ENCODE results near the gene CIRBP.

CIRBP gene

DNA sequence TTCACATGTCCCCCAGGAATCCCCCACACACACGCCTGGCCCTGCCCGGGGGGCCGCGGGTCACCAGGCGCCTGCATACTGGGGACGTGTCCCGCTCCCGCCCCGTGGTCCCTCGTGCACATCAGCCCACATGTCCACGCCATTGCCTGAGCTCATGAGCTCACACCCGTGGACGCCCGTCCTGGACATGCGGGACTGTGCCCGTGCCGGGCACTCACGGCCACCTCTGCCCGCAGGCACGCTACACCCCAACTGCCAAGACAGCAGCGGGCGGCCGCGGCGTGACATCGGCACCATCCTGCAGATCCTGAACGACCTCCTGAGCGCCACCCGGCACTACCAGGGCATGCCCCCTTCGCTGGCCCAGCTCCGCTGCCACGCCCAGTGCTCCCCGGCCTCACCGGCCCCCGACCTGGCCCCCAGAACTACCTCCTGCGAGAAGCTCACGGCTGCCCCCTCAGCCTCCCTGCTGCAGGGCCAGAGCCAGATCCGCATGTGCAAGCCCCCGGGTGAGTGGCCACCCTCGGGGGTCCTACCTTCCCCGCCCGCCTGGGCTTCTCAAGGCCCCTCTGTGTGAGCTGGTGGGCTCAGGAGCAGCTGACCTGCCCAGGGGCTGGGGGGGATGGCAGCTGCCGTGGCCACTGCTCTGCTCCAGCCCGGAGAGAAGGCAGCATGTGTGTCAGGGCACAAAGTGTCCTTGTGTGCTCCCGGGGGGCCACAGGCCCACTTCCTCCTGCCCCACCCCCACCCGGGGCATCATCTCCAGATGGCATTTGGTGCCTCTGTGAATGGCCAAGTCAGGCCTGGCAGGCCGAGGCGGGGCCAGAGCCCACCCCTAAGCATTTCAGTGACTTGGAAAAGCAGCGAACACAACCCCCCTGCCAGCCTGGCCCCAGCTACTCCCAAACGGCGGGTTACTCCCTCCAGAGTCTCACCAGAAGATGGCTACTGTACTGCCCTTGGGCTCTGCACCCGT lies 13.7 kb upstream of the CIRBP start:
- no peak for DNase-seq (ENCODE audit: low read depth in 2 of 2)

DNA sequence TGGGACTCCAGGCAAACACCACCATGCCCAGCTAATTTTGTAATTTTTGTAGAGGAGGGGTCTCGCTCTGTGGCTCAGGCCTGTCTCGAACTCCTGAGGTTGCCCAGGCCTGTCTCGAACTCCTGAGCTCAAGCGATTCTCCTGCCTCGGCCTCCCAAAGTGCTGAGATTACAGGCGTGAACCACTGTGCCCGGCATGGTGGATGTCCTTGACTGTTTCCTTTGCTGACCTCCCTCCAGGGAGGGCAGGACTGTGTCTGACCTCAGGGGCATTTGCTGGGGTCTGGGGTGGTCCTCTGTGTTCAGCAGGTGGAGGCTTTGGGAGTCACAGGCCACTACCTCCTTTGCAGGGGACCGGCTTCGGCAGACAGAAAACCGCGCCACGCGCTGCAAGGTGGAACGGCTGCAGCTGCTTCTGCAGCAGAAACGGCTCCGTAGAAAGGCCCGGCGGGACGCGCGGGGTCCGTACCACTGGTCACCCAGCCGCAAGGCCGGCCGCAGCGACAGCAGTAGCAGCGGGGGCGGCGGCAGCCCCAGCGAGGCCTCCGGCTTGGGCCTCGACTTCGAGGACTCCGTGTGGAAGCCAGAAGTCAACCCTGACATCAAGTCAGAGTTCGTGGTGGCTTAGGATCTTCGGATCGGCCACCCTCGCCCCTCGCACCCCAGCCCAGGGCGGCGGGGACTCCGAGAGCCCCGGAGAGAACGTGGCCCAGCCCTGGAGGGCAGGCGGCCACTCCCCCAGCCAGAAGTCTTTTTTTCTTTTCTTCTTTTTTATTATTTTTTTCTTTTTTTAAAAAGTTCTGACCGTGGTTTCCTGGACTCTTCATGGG lies 12.3 kb upstream of the CIRBP start:
- no peak for DNase-seq (ENCODE audit: low read depth in 2 of 2)

DNA sequence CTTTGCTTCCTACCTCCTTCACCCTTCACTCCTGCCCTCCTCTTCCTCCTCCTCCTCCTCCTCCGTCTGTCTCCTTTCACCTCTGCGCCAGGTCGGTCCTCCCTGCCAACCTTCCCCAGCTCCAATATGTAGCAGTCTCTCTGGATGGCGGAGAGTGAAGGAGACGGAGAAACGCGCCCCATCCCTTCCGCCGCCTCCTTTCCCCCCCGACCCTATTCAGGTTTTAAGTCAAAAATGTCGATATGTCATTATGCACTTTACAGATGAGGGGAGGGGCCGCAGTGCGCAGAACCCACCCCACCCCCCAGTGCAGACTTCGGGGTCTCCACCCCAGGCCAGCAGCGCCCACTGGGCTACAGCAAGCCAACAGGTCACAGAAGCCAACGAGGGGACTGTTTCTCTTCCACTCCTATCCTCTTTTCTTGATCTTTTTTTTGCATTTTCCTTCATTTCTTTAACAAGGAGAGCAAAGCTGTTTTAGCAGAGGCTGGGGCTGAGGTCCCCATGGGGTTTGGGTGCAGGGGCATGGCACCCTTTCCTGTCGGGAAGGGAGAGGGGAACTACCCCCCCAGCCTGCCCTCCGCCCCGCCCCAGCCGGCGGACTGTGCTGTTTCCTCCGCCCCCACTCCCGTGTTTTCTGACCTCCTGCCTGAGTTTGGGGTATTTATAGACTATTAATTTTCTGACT lies 11.5 kb upstream of the CIRBP start:
- no peak for DNase-seq (ENCODE audit: low read depth in 2 of 2)

DNA sequence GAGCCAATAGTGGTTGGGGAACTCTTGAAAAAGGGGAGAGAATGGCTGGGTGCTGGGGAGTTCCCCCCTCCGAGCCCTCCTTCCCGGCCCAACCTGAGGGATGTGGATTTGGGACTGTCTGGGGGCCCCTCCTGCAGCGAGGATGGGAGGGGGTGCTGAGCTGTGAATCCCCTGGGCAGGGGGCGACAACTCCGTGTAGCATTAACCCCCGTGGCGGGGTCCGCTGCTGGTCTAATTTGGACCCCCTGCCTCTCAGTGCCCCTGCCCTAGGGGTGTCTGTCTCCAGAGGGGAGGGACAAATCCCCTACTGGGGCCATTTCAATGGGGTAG lies 11.0 kb upstream of the CIRBP start:
- no peak for DNase-seq (ENCODE audit: low read depth in 2 of 2)

DNA sequence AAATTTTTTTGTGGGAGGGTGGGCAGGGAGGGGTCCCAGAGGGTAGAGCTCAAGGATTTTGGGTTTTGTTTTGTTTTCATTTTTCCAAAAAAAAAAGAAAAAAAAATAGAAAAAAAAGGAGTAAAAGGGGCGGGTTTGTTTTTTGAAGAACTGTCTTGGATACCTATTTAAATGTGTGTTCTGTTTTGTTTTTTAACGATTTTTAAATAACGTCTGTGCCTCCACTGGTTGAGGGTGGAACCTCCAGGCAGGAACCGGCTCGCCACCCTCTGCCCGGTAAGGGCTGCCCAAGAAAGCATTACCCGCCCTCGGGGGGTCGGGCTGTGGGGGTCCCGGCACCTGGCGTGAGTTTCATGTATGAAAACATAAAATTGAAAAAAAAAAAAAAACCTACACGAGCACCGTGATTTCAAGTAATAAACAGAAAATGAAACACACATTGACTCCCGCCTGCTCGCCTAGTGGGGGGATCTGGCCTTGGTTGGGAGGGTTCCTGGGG lies 10.4 kb upstream of the CIRBP start:
- no peak for DNase-seq (ENCODE audit: low read depth in 2 of 2)

DNA sequence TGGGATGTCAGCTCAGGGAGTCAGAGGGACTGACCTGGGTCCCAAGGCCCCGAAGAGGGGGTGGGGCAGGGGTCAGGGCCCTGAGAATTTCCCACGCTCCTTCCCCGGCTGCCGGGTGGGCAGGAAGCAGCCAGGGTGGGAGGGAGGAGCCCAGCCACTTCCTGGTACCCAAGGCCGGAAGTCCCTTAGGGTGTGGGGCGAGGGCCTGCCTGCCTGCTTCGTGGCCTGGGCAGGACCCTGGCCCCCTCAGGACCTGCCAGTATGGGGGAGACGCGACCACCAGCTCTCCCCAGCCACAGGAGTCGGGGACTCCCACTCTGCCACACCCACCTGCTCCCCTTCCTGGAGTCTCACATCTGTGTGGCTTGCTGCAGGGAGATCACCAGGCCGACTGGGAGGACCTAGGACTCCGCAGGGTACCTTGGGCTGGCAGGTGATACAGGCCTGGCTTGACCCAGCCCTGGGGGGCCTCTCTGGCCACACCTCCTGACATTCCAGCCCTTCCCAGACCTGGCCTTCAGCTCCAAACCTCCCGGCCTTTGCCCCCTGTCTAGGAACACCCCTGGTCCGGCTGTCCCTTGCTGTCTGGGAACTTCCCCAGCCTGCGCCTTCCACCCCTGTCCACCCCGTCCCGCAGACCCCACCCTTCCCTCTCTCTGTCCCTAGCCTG lies 9.8 kb upstream of the CIRBP start:
- DNase-seq (ENCODE audit: low read depth in 2 of 2): no peak

DNA sequence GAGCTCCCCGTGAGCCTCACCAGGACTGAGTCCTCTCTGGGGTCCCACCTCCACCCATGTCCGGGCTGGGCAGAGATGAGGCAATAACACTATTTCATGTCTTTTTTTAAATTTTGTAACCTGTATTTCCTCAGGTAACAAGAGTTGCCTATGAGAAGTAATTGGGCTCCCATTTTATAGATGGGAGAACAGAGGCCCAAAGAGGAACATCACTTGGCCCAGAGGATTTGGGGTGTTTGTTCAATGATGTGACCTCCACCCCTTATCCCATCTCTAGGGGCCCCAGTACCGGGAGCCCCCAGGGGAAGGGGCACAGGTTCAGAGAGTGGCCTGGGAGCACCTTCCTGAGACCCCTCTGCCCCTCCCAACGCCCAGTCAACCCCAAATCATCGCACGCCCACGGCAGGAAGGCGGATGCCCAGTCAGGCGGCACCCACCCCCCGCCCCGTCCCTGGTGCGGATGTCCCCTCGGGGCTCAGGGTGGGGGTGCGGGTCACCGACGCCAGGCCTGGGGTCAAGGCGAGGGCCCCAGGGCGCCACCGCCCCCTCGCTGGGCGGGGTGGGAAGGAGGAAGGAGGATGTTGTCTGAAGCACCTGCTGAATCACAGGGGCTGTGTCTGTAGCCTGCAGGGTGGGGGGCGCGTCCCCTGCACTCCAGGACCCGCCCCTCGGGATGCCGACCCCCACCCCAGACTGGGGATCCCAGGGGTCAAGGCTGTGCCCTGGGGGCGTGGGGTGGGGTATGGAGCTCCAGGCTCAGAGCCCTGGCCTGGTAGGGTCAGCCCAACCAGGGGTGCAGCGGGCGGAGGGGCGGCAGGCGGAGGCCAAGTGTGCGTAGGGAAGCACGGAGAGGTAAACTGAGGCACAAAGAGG lies 9.0 kb upstream of the CIRBP start:
- DNase-seq (ENCODE audit: low read depth in 2 of 2): no peak

DNA sequence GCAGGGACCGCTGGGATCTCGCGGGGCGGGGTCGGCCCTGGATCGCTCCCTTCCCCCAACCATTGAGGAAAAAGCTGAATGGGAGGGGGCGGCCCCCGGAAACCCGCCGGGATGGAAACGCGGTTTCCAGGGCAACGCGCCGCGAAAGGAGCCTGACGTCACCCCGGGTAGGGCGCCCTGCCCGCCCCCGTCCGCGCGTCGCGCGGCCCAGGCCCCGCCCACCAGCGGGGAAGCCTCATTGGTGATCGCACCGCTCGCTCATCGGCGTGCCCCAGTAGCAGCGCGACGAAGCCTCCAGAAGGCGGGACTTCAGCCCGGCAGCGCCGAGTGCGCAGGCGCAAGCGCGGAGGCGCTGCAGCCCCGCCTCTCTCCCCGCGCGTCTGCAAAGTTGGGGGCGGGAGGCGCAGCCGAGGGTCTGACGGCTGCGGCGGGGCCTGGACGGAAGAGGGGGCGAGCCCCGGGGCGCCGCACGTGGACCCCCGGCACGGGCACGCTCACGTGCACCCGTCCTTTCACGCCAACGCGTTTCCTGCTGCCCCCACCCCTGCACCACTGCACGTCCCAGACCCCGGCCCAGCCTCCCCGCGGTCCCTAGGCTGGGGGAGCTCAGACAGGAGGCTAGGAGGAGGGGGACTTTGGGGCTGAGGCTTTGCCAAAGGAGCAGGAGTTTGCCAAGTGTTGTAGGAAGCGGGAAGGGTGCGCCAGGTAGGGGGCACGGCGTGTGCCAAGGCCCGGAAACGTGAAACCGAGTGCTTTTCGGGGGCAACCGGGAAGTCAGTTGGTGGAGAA lies 8.2 kb upstream of the CIRBP start:
- peak; percentile 90 to 98 for DNase-seq (ENCODE audit: low read depth in 2 of 2)

DNA sequence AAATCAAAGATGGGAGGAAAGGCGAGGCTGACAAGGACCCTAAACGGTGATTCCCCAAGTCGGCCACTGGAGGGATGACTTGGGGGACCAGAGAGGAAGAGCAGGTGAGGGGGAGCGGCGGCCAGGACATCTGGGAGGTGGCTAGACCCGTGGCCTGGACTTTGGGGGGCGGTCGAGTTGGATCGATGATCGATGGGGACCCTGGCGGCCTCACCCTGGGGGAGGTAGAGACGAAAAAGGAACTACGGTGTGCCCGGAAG lies 7.7 kb upstream of the CIRBP start:
- no peak for DNase-seq (ENCODE audit: low read depth in 2 of 2)

DNA sequence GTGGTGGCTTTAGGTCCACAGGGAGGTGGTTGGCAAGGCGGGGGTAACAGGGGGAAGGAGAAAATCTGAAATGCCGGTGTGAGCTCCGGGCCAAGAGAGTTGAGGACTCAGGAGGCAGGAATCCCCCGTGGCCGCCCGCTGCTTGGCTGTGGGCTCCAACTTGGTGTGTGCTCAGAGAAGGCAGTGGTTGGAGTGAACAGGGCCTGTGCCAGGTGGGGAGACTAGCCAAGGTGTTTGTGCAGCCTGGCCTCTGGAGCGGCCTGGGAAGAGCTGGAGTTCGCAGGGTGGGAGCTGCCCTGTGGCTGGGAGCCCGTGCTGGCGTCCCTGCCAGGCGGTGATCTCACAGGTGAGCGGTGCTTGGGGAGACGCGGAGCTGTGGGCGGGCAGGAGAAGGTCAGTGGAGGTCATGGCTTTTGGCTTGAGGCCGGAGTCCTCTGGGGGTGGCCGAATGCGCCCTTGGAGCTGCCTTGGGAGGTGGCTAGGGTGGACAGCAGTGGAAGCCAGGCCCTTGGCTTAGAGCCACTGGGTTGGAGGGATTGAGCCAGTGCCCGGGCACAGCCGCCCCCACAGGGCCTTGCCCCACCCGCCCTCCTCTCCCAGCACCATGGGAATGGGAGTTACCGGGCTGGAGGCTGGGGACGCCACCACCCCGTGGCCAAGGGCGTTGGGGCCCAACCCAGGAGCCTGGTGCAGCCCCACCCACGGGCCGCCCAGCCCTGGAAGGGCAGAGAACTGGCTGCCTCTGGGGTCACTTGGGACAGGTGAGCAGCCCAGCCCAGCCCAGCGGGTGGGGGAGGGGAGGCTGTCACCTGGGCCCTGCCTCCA lies 7.1 kb upstream of the CIRBP start:
- DNase-seq (ENCODE audit: low read depth in 2 of 2): no peak

DNA sequence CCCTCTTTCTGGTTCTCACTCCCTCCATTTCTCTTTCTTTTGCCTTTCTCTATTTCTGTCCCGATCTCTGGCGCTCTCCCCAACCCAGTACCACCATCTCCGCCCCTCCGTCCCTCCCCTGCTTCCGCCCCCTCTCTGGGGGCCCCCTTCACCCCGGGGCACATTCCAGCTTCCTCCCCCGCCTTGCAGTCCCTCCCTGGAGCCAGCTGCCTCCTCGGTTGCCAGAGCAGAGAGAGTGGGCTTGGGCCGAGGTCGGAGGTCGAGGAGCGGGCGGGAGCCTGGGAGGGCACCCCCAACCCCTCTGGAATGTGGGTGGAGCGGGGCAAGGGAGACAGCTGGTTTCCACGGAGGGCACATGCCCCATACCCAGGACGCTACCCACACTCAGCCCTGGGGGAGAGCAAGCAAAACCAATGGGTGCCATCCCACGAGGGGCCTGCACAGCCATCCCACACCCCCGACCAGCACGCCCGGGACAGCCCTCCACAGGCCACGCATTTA lies 6.5 kb upstream of the CIRBP start:
- DNase-seq (ENCODE audit: low read depth in 2 of 2): no peak

DNA sequence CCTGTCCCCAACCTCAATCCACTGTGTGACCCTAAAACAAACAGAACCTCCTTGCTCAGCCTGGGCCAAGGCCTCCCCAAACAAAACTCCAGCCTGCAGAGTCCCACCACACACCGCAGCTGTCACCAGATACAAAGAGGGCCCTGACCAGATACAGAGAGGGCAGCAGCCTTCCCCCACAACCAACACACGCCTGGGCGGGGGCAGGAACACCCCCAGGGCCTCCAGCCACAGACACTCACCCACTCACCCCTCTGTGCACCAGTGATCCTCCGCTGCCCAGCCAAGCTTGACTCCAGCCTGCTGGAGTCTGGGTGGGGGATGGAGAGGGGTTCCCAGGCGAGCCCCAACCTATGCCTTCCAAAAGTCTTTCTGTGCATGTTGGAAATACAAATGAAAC lies 5.9 kb upstream of the CIRBP start:
- DNase-seq (ENCODE audit: low read depth in 2 of 2): no peak

DNA sequence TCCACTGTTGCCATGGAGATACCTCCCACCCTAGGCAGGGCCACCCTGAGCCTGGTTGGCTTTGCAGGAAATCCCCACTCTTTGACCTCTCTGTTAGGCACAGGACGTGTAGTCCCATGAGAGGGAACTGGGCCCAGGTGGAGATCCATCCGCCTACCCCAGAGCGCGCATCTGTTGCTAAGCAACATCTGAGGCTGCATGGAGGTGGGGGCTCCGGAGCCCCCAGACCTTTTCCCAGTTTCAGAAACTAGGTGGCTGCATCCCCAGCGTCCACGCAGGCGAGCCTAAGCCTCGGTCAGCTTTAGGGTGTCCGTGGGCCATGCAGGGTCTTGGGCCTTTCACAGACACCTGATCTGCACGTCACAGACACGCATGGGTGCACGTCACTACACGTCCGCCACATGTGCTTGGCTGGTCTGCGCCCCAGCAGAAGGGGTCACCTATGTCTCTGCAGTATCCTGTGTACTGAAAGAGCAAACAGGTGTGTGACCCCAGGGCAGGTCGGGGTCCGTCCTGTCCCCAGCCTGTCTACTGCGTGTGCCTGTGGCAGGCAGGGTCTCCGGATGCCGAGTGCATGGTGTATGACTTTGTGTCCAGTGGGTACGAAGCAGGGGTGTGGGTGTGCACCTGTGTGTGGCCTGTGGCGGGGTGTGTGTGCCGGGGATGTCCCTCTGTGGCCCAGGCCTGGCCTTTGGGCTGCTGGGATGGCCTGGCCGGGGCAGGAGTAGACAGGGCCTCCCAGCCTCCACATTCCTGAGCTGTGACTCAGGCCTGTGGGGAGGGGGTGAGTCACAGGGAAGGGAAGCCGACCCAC lies 4.1 kb upstream of the CIRBP start:
- DNase-seq (ENCODE audit: low read depth in 2 of 2): no peak

DNA sequence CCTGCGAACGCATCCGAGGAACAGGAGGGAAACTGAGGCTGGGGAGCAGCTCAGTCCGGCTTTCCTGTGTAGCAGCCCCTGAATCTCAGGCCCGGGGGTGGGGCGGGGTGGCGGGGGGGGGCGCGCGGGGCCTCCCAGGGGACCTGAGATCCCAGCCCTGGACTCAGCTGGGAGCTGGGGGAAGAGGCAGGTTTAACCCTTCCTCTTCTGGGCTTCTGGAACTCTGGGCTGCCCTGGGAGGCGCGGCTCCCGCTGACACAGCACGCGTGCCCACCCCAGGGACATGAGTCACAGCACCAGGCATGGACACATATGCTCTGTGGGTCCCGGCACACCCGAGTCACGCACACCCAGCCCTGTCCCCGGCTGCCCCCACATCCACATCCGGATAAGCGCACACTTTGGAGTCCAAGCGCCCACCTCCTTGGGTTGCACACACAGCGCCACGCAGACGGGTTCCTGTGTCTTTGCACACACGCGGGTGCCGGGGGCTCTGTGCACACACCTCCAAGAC lies 3.5 kb upstream of the CIRBP start:
- DNase-seq (ENCODE audit: low read depth in 2 of 2): no peak

DNA sequence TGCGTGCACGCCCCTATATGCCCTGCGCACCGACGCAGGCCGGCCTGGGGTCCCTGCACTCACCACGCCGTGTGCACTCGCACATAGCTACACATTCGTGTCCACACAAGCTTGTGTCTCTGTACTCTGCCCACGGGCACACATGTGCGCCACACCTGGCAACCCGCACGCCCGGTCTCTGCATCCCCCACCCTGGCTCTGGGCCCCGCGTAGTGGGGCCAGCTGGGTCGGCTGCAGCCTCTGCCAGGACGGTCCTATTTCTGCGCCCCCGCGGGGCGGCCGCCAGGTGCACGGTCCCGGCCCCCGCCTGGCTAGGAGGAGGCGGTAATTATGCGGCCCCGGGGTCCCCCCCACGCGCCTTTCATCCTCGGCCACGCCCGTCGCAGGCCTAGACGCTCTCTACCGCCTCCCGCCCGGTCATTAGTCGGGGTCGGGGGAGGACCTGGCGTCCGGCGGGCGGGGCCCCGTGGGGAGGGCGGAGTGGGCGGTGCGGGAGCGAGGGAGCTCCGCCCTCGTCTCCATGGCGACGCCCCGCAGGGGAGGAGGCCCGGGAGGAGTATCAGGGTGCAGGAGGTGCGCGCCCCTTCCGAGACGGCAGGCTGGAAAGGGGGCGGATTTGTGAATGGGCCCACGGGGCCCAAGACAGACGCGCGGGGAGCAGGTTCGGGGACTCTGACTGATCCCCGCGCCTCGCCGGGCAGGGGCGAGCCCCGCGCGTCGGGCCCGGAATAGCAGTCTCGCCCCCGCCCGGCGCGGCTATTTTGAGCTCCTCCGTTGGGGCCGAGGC lies 2.8 kb upstream of the CIRBP start:
- DNase-seq (ENCODE audit: low read depth in 2 of 2): no peak

DNA sequence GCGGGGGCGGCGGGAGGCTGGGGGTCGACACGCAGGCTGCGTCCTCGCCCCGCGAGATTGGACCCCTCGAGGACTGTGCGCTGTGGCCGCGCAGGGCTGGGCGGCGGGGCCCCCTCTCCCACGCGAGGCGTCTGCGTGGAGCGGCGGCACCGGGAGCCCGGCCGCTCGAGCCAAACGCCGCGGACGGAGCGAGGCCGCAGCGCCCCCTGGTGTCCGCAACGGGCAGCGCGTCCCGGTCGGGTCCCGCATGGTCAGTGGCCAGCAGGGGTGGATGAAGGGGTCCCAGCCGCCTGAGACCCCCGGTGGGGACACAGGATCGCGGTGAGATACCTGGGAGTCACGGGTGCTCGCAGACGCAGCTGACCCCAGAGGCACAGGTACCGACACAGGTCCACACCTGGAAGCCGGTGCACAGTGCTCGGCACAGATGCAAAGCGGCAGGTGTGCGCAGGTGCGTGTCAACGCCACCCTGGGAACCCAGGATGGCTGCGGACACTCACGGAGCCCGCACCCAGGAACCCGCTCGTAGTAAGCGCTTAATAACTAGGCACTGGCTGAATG lies 2.1 kb upstream of the CIRBP start:
- DNase-seq (ENCODE audit: low read depth in 2 of 2): no peak

All from stimulated activated CD4-positive, alpha-beta T cell treated with anti-CD3 and anti-CD28 coated beads, Interleukin-1b, Interleukin-23, amount 100 ng/mL, for 1 hour (primary cell).